Vagina (tissue), 2 donors: ENCODE results near the gene RPS6KC1.

Experiments used
- CTCF ChIP-seq, 3 experiments: fragments of 450-650 bp in 2 of 3; fragments of 200-600 bp in 1 of 3; sonication (generic) in 1 of 3; IDR thresholded peaks; one replicate each; pipeline ENCODE4 v1.5.1; 2017 to 2019; ENCODE audit warnings: antibody characterized with exemption in 3 of 3, mild to moderate bottlenecking in 2 of 3, moderate library complexity in 2 of 3
- POLR2A ChIP-seq, 2 donors: fragments of 450-650 bp; IDR thresholded peaks; one replicate each; pipeline ENCODE4 v1.6.1; 2017; ENCODE audit warnings: antibody characterized with exemption in 2 of 2, mild to moderate bottlenecking in 2 of 2, moderate library complexity in 2 of 2
- POLR2AphosphoS5 ChIP-seq, 2 donors: sonication (generic); formaldehyde crosslinking; IDR thresholded peaks; one replicate each; pipeline ENCODE4 v1.9.0; 2017; ENCODE audit warnings: antibody characterized with exemption in 2 of 2, mild to moderate bottlenecking in 2 of 2, low read depth in 1 of 2; ENCODE audit not compliant: insufficient read depth in 1 of 2

- no peak for TF ChIP-seq CTCF (IDR thresholded peaks at IDR 0.05)
- TF ChIP-seq POLR2A (IDR thresholded peaks at IDR 0.05) = no peak
- TF ChIP-seq POLR2AphosphoS5 (IDR thresholded peaks at IDR 0.05; ENCODE audit: insufficient read depth in 1 of 2, low read depth in 1 of 2) = no peak
These were observed 56.6 kb downstream of the RPS6KC1 start for GRCh38 chr1:213107613-213108012.
